Measurements from ENCODE around the gene GRID2.

The GRID2 gene

DNA sequence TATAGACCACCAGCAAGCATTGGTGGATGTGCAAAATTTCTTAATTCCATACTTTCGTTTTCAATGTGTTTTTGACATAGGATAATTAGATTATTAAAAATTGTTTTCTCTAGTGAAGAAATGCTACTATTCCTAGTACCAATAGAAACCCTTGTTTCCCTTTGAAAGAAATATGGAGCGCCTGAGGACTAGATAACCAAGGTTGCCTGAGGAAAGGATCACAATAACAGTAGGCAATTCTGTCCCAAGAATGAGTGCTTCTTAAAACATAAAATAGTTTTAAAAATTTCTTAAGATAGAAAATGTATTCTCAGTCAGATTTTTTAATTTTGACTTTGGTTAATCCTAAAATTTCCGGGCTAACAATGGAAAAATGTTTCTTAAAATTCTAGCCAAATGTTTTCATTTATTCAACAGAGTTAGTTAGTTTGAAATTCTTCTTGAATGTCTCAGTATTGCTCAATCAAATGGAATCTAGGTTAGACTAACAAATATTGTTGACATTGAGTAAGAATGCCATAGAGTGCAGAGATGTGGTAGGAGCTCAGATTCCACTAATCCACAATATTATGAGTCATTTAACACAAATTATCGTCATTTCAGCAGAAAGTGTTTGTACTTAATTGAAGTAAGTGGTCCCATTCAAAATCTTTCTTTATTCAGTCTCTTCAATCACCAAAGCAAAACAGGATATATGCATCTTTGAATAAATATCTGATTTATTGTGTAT lies 666.0 kb downstream of the GRID2 start:
- Histone ChIP-seq H3K9me3 (no peaks in the 10 kb centered on the region), H4K20me1 (no peaks in the 10 kb centered on the region), H3K4me1 (no peaks in the 10 kb centered on the region), H3K27ac (no peak overlapping the region), H3K36me3 (no peaks in the 10 kb centered on the region), H3K27me3 (no peaks in the 10 kb centered on the region), H3K9ac (no peak overlapping the region), H3K4me3 (no peak overlapping the region), H3K4me2 (no peak overlapping the region)
- no peak; the same call in 1 of the 2 replicates for TF ChIP-seq Cebpa-rat (IDR thresholded peaks at IDR 0.05)

DNA sequence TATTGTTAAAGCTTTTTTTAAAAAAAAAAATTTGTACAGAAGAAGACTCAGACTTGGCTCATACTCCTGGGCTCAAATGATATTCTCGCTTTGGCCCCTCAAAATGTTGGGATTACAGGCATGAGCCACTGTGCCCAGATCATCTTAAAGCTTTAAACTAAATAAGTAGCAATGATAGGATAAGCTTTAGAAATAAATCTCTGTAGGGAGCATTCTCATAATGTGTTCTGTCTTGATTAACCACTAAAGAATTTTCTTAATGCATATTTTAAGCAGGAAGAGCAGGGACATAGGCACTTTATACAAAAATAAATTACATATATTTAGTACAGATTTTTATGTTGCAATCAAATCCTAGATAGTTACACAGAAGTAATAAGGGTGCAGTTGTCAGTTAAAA lies 667.2 kb downstream of the GRID2 start:
- Histone ChIP-seq H3K9ac (no peak overlapping the region), H3K27me3 (no peaks in the 10 kb centered on the region), H3K27ac (no peak overlapping the region), H4K20me1 (no peaks in the 10 kb centered on the region), H3K9me3 (no peaks in the 10 kb centered on the region), H3K4me1 (no peaks in the 10 kb centered on the region), H3K36me3 (no peaks in the 10 kb centered on the region), H3K4me3 (no peak overlapping the region), H3K4me2 (no peak overlapping the region)
- TF ChIP-seq Cebpa-rat (IDR thresholded peaks at IDR 0.05), result no peak

DNA sequence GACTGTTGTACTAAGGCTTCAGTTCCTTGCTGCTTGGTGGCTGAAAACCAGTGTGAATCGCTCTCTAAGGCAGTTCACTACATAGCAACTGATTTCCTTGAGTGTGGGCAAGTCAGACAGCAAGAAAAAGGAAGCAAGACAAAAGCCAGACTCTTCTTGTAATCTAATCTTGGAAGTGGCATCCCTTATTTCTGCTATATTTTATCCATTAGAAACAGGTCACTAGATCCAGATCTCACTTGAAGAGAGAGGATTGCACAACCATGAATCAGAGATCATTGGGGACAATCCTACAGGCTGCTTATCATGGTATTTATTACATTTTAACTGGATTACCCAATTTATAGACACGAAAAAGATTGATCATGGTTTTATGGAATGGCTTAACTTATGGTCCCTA lies 684.5 kb downstream of the GRID2 start:
- no peak overlapping the region for H3K4me3 ChIP-seq
- H3K4me2 ChIP-seq, result no peak overlapping the region
- no peaks in the 10 kb centered on the region for H3K27me3 ChIP-seq
- no peaks in the 10 kb centered on the region for H3K4me1 ChIP-seq
- H4K20me1 ChIP-seq, result no peaks in the 10 kb centered on the region
- no peak overlapping the region for H3K27ac ChIP-seq
- TF ChIP-seq Cebpa-rat (IDR thresholded peaks at IDR 0.05), result no peak
- no peaks in the 10 kb centered on the region for H3K36me3 ChIP-seq
- no peaks in the 10 kb centered on the region for H3K9me3 ChIP-seq
- H3K9ac ChIP-seq, result no peak overlapping the region

DNA sequence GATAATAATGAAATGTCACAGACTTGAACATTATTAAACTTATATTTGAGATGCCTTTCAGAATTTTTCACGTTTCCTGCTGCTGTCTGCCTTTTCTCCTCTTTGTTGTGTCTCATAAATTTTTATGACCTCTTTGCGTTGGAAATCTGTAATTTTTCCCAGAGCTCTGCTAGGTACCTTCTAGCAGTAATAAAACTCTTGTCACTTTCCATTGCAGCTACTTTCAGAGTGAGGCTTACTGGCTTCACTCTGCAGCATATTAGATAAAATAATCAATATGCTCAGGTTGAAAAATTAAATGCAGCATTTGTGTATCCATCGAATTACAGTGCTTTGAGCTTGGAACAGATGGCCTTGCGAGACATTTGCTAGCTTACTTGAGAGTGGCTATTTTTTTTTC lies 689.0 kb downstream of the GRID2 start:
- no peaks in the 10 kb centered on the region for H4K20me1 ChIP-seq
- H3K4me1 ChIP-seq, result no peaks in the 10 kb centered on the region
- H3K9me3 ChIP-seq, result no peaks in the 10 kb centered on the region
- no peaks in the 10 kb centered on the region for H3K36me3 ChIP-seq
- no peak overlapping the region for H3K4me2 ChIP-seq
- H3K27me3 ChIP-seq, result no peaks in the 10 kb centered on the region
- no peak overlapping the region for H3K9ac ChIP-seq
- no peak overlapping the region for H3K4me3 ChIP-seq
- no peak overlapping the region for H3K27ac ChIP-seq
- TF ChIP-seq Cebpa-rat (IDR thresholded peaks at IDR 0.05), result no peak

DNA sequence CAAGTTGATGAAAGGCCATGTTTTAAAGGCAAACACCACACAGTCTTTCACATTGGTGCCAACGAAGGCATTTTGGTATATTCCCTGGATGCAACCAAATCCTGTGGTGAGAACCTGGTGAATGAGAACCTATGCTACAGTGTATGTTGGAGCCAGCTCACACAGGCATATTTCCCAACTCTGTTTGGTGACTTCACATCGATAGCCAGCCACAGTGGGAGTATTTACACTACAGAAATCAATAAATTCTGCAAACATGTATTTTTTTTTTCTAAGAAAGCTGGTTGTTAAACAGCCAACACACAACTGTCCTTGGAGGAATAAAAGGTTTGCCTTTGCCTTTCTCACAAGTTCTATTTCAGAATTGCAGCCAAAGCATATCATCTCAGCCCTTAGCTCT lies 691.0 kb downstream of the GRID2 start:
- TF ChIP-seq Cebpa-rat (IDR thresholded peaks at IDR 0.05), result no peak
- H3K4me2 ChIP-seq, result no peak overlapping the region
- no peaks in the 10 kb centered on the region for H4K20me1 ChIP-seq
- H3K9ac ChIP-seq, result no peak overlapping the region
- H3K27ac ChIP-seq, result no peak overlapping the region
- no peaks in the 10 kb centered on the region for H3K9me3 ChIP-seq
- H3K27me3 ChIP-seq, result no peaks in the 10 kb centered on the region
- no peak overlapping the region for H3K4me3 ChIP-seq
- no peaks in the 10 kb centered on the region for H3K36me3 ChIP-seq
- H3K4me1 ChIP-seq, result no peaks in the 10 kb centered on the region

DNA sequence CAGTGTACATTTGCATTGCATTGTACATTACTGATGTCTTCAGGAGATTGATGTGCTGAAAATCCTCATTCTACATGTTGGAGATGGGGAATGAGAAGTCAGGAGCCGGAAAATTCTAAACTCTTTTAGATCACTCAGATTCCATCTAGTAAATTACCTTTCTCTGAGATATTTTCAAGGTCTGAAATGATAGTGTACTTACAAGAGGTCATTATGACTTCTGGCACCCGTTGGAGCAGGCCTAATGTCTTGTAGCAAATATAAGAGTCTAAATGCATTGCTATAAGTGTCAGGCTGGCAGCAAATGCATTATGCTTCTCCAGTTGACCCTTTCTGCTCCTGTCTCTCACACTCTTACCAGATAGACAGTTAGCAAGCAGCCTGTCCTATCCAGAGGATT lies 692.8 kb downstream of the GRID2 start:
- Histone ChIP-seq H3K27me3 (no peaks in the 10 kb centered on the region), H3K27ac (no peak overlapping the region), H4K20me1 (no peaks in the 10 kb centered on the region), H3K4me1 (no peaks in the 10 kb centered on the region), H3K4me3 (no peak overlapping the region), H3K9ac (no peak overlapping the region), H3K9me3 (no peaks in the 10 kb centered on the region), H3K4me2 (no peak overlapping the region), H3K36me3 (no peaks in the 10 kb centered on the region)
- TF ChIP-seq Cebpa-rat (IDR thresholded peaks at IDR 0.05), result no peak

DNA sequence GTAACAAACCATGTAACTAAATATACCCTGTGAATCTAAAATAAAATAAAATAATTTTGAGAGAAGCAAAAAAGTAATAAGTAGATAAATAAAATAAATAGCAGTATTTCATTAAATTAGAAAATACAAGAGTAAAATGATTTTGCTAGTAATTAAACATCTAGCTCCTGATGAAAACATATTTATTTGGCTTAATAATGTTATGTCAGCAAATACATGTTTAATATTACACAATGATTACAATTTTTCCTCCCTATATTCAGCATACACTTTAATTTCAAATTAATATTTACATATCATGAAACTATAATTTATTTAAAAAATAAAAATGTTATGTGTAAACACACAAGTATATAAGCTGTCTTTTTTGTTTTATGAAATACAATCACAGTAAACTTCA lies 697.1 kb downstream of the GRID2 start:
- no peak overlapping the region for H3K27ac ChIP-seq
- no peak overlapping the region for H3K4me2 ChIP-seq
- H3K4me1 ChIP-seq, result no peaks in the 10 kb centered on the region

DNA sequence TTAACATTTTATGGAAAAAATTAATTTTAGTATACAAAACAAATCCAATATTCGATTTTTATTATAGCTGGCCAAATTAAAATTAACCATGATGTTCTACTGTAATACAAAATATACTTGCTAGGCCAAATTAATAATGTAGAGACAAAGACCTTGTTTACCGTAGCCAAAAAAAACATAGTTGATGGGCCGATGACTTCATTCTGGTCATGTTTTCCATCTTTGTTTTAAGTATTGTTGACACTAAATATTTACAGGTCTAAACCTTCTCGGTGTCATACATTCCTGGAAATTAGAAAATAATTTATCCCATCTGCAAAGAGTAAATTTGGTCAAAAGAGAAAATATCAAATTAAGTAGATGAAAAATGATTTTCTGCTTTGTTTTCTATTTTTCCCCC lies 698.5 kb downstream of the GRID2 start:
- Histone ChIP-seq H3K4me2 (no peak overlapping the region), H3K4me1 (no peaks in the 10 kb centered on the region), H3K4me3 (no peak overlapping the region), H3K27ac (no peak overlapping the region), H3K27me3 (no peaks in the 10 kb centered on the region), H3K9ac (no peak overlapping the region), H3K9me3 (no peaks in the 10 kb centered on the region), H3K36me3 (no peaks in the 10 kb centered on the region), H4K20me1 (no peaks in the 10 kb centered on the region)
- TF ChIP-seq Cebpa-rat (IDR thresholded peaks at IDR 0.05), result no peak

More for the DNA sequence above, 697.1 kb downstream of the GRID2 start:
- no peak for TF ChIP-seq Cebpa-rat (IDR thresholded peaks at IDR 0.05)
- Histone ChIP-seq H3K4me3 (no peak overlapping the region), H4K20me1 (no peaks in the 10 kb centered on the region), H3K36me3 (no peaks in the 10 kb centered on the region), H3K27me3 (no peaks in the 10 kb centered on the region), H3K9me3 (no peaks in the 10 kb centered on the region), H3K9ac (no peak overlapping the region)

DNA sequence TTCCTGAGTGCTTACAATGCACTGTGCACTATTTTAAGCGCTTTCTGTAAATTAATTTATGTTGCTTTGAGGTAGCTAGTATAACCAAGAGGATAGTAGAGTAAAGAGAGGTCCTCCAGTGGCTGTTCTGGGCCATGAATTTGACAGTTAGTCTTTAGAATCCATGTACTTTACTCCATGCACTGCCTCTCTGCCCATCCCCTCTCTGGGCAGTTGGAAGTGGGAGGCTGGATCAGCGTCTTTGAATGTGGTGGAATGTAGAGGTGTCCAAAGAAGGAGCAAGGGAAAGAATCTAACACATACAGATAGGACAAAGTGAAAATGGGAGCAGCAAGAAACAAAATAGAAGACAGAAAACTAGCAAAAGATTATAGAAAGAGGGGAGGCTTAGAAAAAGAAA lies 712.6 kb downstream of the GRID2 start:
- no peak for TF ChIP-seq Cebpa-rat (IDR thresholded peaks at IDR 0.05)
- Histone ChIP-seq H3K36me3 (no peaks in the 10 kb centered on the region), H3K9ac (no peak overlapping the region)

DNA sequence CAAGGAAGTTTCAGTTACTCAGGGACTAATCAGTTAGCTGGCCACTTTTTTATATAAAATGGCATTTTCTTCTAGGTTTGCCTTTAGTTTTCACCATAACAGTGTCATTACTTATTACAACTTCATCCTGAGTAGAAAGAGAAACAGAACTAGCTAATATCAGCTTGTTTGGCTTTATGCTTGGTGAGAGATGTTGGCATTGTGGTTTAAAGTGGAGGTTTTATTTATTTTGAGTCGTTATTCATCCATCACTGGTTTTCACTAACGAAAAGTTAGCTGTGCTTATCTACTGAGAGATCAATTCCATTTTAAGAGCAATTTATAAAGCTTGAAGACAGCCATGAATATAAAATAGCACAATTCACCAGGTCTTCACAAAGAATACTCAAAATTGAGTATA lies 714.5 kb downstream of the GRID2 start:
- Histone ChIP-seq H3K9ac (no peak overlapping the region), H3K4me2 (no peak overlapping the region), H3K27me3 (no peaks in the 10 kb centered on the region), H3K4me1 (0 out of 2 replicates have a peak, but pooled peaks cover 3% of the 10 kb centered on the region), H3K27ac (no peak overlapping the region), H4K20me1 (no peaks in the 10 kb centered on the region), H3K4me3 (no peak overlapping the region), H3K9me3 (no peaks in the 10 kb centered on the region), H3K36me3 (no peaks in the 10 kb centered on the region)
- TF ChIP-seq Cebpa-rat (IDR thresholded peaks at IDR 0.05), result no peak

More for the DNA sequence above, 712.6 kb downstream of the GRID2 start:
- Histone ChIP-seq H4K20me1 (no peaks in the 10 kb centered on the region), H3K27me3 (no peaks in the 10 kb centered on the region), H3K4me3 (no peak overlapping the region), H3K4me1 (0 out of 2 replicates have a peak, but pooled peaks cover 3% of the 10 kb centered on the region), H3K9me3 (no peaks in the 10 kb centered on the region), H3K4me2 (no peak overlapping the region), H3K27ac (no peak overlapping the region)

DNA sequence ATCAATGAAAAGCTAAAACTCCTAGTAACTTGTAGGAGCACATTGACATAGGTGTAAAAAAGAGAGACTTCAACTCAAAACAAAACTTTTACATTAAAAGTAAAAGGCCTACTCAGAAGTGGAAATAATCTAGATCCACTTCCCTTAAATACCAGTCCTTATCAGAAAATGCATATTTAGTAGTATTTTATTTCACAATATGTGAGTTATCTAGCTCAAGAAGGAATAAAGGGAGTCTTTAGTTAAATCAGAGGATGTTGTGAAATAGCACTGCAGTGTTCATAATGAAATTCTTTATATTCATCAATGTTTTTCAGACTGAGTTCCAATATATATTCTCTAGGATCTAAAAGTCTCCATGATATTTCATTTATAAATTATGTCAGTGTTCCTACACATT lies 715.0 kb downstream of the GRID2 start:
- H3K27me3 ChIP-seq, result no peaks in the 10 kb centered on the region
- no peak overlapping the region for H3K9ac ChIP-seq
- no peak overlapping the region for H3K4me2 ChIP-seq
- no peak overlapping the region for H3K4me3 ChIP-seq
- no peaks in the 10 kb centered on the region for H3K36me3 ChIP-seq
- no peaks in the 10 kb centered on the region for H4K20me1 ChIP-seq
- no peaks in the 10 kb centered on the region for H3K9me3 ChIP-seq
- no peak for TF ChIP-seq Cebpa-rat (IDR thresholded peaks at IDR 0.05)
- H3K4me1 ChIP-seq, result 0 out of 2 replicates have a peak, but pooled peaks cover 3% of the 10 kb centered on the region
- no peak overlapping the region for H3K27ac ChIP-seq

All from BLaER1 (cell line).